OCI-M1 (cell line): ENCODE results near the gene LMAN1.

Experiments
- DNase-seq: peaks from one replicate; lab custom pipeline; 2025; lab: John Stamatoyannopoulos, UW

The LMAN1 gene

GRCh38 chr18:59358712-59359575, at the start of gene LMAN1:
LMAN1 (minus strand) TSS chr18:59359265; CDS start chr18:59359244, 21 bp downstream.
- DNase-seq, result peak; percentile 96

GRCh38 chr18:59402432-59403090, 43.5 kb upstream of the LMAN1 start:
- DNase-seq, result peak; percentile 86

- no peak for DNase-seq
Measured at GRCh38 chr18:59400407-59400806, 41.3 kb upstream of the LMAN1 start.

- no peak for DNase-seq
Measured at GRCh38 chr18:59395226-59396175, 36.4 kb upstream of the LMAN1 start.

GRCh38 chr18:59393381-59393780, 34.3 kb upstream of the LMAN1 start:
- no peak for DNase-seq

GRCh38 chr18:59388817-59389216, 29.8 kb upstream of the LMAN1 start:
- DNase-seq, result no peak

GRCh38 chr18:59387687-59388565, 28.9 kb upstream of the LMAN1 start:
- DNase-seq, result no peak

GRCh38 chr18:59386909-59387686, 28.0 kb upstream of the LMAN1 start:
- no peak for DNase-seq

- DNase-seq, result no peak
Measured at GRCh38 chr18:59385191-59385590, 26.1 kb upstream of the LMAN1 start.

- DNase-seq, result no peak
Measured at GRCh38 chr18:59383851-59384250, 24.8 kb upstream of the LMAN1 start.

GRCh38 chr18:59382383-59382782, 23.3 kb upstream of the LMAN1 start:
- DNase-seq, result no peak

- peak; percentile 24 for DNase-seq
Measured at GRCh38 chr18:59381949-59382348, 22.9 kb upstream of the LMAN1 start.

GRCh38 chr18:59380706-59381105, 21.6 kb upstream of the LMAN1 start:
- DNase-seq, result no peak

GRCh38 chr18:59379772-59380522, 20.9 kb upstream of the LMAN1 start:
- no peak for DNase-seq

- no peak for DNase-seq
Measured at GRCh38 chr18:59377613-59378337, 18.7 kb upstream of the LMAN1 start.

GRCh38 chr18:59376351-59376935, 17.4 kb upstream of the LMAN1 start:
- no peak for DNase-seq

- DNase-seq, result no peak
Measured at GRCh38 chr18:59374128-59374527, 15.1 kb upstream of the LMAN1 start.

- no peak for DNase-seq
Measured at GRCh38 chr18:59372975-59373374, 13.9 kb upstream of the LMAN1 start.

- DNase-seq, result no peak
Measured at GRCh38 chr18:59360381-59360780, 1.3 kb upstream of the LMAN1 start.
